SH-SY5Y (cell line): ENCODE measurements around the gene NIPAL4.

ENCODE experiments used
- GATA2 ChIP-seq: IDR thresholded peaks from 2 replicates; pipeline ENCODE4 v1.6.1; 2011; ENCODE audit warnings: mild to moderate bottlenecking, low read depth, low read length
- GATA3 ChIP-seq: IDR thresholded peaks from 2 replicates; pipeline ENCODE4 v1.6.1; 2011; ENCODE audit warnings: low read depth, mild to moderate bottlenecking, low read length, moderate library complexity

The NIPAL4 gene

DNA sequence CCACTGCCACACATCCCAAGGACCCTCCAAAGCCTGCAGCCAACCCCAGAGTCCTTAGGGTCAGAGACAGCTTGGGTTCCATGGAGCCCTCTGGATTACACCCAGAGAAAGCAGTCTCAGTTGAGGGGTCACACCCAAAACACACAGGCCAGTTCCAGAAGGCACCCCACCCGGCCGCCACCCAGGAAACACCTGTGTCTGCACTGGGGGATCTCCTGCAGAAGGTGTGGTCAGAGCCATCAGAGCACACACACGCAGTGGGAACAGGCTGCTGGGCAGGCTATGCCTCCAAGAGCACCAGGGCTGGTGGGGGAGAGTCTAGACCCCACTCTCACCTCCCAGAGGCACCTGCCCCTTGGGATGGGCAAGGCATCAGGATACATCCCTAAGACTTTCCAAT is 27.3 kb downstream of the NIPAL4 start:
- TF ChIP-seq GATA2 = no peak

- TF ChIP-seq GATA3 (no peak), GATA2 (no peak)
Observed at GRCh38 chr5:157491471-157491995, 31.5 kb downstream of the NIPAL4 start.

- TF ChIP-seq GATA2 (no peak), GATA3 (no peak)
Observed at GRCh38 chr5:157492886-157493285, 32.9 kb downstream of the NIPAL4 start.

GRCh38 chr5:157494178-157494832 is 34.3 kb downstream of the NIPAL4 start:
- TF ChIP-seq GATA3 = no peak

GRCh38 chr5:157496864-157497263 is 36.9 kb downstream of the NIPAL4 start:
- no peak for TF ChIP-seq GATA3

DNA sequence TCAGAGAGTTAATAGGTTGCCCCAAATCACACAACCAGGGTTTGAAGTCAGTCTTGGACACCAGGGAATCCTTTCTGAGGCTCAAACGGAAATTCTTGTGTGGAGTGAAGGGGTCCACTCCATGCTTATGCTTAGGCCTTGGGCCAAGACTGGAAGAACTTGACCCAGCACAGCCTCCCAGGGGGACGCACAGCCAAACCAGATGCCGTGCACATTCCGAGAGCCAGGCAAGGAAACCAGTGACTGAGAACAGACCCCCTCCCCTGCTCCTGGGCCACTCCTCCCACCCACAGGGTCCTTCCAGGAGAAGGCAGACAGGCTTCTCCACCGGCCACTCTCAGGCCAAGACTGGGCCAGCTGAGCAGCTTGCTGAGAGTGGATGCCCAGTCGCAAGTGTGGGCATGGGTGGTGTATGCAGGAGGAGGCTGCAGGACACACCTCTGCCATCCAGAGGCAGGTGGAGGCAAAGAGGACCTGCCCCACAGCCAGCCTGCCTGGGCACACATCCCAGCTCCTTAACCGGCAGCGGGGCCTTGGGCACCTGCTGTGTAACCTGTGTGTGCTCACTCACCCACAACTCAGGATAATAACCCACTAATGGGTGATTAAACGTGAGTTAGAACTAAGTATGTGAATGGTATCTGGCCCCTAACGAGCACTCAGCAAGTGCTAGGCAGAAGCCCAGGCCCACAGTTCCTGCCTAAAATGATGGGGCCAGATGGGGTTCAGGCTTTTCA is 38.0 kb downstream of the NIPAL4 start:
- TF ChIP-seq GATA2 = no peak
- no peak for TF ChIP-seq GATA3

DNA sequence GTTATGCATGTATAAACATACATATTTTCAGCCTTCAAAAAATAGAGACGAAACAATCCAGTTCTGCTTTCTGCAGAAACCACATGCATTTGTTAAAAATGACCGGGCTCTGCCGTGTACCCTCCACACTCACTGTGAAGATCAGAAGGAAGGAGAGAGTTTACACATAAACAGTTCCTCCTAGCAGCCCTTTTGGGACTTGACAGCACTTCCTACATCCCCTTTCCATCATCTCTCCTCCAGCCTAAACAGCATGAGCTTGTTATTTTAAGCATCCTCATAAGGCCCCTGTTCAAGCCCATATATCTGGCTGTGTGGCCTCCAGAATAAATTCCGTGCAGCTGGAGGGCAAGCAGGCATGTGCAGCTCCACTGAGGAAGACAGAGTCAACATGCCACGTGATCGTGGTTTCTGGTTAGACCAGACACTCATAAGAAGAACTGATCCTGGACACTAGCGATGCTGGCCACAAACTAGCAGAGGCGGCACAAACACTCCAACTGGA is 42.2 kb downstream of the NIPAL4 start:
- TF ChIP-seq GATA2 (no peak), GATA3 (no peak)

- no peak for TF ChIP-seq GATA2
- TF ChIP-seq GATA3 = no peak
Observed at GRCh38 chr5:157504053-157504452, 44.0 kb downstream of the NIPAL4 start.

GRCh38 chr5:157505496-157505895 is 45.5 kb downstream of the NIPAL4 start:
- TF ChIP-seq GATA2 = no peak
- TF ChIP-seq GATA3 = no peak

DNA sequence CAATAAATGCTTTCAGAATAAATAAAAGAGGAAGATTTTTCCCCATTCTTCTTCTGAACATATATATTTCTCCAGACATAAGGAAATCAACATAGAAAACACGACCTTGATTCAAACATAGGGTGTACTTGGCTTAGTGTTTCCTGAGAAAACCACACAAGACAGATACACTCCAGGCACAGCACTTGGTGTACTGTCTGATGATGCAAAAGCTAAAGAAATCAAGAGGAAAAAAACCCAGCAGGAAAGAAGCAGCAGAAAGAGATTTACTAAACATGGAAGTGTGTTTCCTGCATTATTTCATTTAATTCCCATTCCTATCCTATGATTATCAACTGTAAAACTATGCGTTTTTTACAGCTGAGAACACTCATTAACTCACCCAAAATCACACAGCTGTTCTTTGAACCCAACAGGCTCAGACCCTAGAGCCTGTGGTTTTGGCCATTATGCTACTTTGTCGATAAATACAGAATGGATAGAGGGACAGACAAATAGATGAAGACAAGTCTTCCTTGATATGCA is 46.1 kb downstream of the NIPAL4 start:
- TF ChIP-seq GATA3 = no peak

GRCh38 chr5:157506981-157507780 is 47.2 kb downstream of the NIPAL4 start:
- TF ChIP-seq GATA2 (no peak), GATA3 (no peak)

DNA sequence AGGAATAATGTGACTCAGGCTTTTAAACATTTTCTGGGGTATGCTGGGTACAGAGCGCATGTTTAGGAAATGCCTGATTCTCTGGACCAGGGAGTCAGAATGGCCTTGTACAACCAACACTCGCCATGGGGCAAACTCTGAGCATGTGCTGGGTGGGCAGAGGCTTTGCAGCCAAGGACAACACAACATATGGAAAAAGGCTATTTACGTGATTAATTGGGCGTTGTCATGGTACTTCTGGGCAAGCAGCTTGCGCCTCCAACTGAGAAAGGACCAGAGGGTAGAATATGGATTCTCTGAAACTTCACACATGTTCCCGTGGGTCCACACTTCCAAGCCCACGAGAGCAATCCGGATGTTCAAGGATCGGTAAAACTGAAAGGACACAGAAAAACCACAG is 49.1 kb downstream of the NIPAL4 start:
- no peak for TF ChIP-seq GATA3
- no peak for TF ChIP-seq GATA2

- TF ChIP-seq GATA2 (no peak), GATA3 (no peak)
Observed at GRCh38 chr5:157509587-157509986, 49.6 kb downstream of the NIPAL4 start.

DNA sequence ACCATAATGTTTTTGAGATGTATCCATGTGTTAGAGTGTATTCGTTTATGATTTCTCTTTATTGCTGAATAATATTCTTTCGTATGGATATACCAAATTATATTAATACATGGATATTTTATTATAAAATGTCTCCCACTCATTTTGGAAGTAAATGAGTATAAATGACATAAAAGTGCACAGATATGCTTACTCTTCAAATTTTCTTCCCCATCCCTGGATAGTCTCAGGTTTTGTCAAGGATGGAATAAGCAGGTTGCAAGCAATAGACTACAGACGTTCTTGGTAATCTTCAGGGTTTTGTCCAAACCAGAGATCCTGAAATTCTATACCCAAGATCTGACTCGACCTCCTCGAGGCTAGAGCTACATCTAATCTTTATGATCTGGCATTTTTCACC is 50.7 kb downstream of the NIPAL4 start:
- TF ChIP-seq GATA3 (no peak), GATA2 (no peak)
